Right lobe of liver (tissue), 4 donors: ENCODE measurements around the gene FAM181A.

Experiments
- POLR2A ChIP-seq: fragments of 450-650 bp; IDR thresholded peaks from one replicate; pipeline ENCODE4 v1.6.1; 2017; ENCODE audit warnings: antibody characterized with exemption, mild to moderate bottlenecking
- TF ChIP-seq, protein P1 (sequence below), 4 donors: fragments of 200-600 bp in 3 of 4; fragments of 450-650 bp in 1 of 4; IDR thresholded peaks; one replicate each; pipeline versions ENCODE4 v1.5.1 to v1.8.0; 2016 to 2022; ENCODE audit warnings: antibody characterized with exemption in 4 of 4, mild to moderate bottlenecking in 2 of 4
- donor health status: DM: no; HTN: no; CAD: no.
- donor health status: DM: no; HTN: no; CAD: no.
- donor health status: DM: no; HTN: yes; CAD: no.

DNA sequence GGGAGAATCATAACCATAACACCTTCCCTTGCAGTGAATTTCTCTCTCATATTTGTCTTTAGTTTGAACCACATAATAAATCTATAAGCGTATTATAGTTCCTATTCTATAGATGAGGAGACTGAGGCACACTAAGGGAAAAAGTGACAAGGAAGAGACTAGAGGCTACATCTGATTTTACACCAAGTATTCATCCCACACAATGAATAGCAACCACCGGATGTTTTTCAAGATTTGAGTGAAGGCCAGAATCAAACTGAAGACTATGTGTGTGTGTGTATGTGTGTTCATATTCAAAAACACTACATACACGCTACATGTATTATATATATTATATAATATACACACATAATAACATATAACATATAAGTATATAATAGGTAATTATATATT lies 44.5 kb downstream of the FAM181A start:
- TF ChIP-seq, protein P1, sequence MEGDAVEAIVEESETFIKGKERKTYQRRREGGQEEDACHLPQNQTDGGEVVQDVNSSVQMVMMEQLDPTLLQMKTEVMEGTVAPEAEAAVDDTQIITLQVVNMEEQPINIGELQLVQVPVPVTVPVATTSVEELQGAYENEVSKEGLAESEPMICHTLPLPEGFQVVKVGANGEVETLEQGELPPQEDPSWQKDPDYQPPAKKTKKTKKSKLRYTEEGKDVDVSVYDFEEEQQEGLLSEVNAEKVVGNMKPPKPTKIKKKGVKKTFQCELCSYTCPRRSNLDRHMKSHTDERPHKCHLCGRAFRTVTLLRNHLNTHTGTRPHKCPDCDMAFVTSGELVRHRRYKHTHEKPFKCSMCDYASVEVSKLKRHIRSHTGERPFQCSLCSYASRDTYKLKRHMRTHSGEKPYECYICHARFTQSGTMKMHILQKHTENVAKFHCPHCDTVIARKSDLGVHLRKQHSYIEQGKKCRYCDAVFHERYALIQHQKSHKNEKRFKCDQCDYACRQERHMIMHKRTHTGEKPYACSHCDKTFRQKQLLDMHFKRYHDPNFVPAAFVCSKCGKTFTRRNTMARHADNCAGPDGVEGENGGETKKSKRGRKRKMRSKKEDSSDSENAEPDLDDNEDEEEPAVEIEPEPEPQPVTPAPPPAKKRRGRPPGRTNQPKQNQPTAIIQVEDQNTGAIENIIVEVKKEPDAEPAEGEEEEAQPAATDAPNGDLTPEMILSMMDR (IDR thresholded peaks at IDR 0.05) = no peak
- no peak for TF ChIP-seq POLR2A
